ENCODE data around the gene WDR20. TPM values are rescaled to one million over a fixed set of nuclear protein-coding genes. Genes with fewer than 3 reads are reported as not detected.
"Not testable (repeated sequence)": the region's sequence is repeated elsewhere in the genome, so short reads cannot be mapped to it uniquely, and the experiment has no call there.

Gene WDR20
- total RNA-seq, 1 donor, result 14.7 TPM

DNA sequence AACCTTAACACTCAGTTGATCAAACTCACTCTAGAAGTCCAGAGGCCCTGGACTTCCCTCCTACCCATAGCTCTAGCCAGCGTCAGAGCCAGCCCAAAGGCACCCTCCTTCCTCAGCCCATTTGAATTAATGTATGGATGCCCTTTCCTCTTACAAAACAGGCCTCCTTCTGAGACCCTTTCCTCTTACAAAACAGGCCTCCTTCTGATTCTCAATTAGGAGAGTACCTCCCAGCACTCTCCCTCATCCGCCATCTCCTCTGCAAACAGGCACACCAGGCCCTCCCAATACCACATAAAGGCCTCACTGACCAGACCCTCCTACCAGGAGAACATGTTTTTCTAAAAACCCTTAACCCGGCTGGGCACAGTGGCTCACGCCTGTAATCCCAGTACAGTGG, 99.5 kb downstream of the WDR20 start:
- no peak for DNase-seq (ENCODE audit: low read depth)
- TF ChIP-seq, protein P1, sequence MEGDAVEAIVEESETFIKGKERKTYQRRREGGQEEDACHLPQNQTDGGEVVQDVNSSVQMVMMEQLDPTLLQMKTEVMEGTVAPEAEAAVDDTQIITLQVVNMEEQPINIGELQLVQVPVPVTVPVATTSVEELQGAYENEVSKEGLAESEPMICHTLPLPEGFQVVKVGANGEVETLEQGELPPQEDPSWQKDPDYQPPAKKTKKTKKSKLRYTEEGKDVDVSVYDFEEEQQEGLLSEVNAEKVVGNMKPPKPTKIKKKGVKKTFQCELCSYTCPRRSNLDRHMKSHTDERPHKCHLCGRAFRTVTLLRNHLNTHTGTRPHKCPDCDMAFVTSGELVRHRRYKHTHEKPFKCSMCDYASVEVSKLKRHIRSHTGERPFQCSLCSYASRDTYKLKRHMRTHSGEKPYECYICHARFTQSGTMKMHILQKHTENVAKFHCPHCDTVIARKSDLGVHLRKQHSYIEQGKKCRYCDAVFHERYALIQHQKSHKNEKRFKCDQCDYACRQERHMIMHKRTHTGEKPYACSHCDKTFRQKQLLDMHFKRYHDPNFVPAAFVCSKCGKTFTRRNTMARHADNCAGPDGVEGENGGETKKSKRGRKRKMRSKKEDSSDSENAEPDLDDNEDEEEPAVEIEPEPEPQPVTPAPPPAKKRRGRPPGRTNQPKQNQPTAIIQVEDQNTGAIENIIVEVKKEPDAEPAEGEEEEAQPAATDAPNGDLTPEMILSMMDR (IDR thresholded peaks at IDR 0.05; ENCODE audit: insufficient read depth, low read depth, low read length), result no peak
- no peak overlapping the region for H3K4me3 ChIP-seq (ENCODE audit: low read depth, low read length)

DNA sequence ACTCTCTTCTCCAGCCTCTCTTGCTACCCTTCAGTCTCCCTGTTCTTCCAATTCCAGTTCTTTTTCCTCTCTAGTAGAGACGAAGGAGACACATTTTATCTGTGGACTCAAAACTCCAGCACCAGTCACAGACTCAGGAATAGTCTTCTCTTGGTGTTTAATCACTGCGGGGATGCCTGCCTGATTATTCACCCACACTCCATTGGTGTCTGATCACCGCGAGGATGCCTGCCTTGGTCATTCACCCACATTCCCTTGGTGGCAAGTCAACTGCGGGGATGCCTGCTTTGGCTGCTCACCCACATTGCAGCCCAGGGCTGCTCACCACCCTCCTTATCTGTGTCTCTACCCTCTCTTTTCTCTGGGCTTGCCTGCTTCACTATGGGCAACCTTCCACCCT, 100.8 kb downstream of the WDR20 start:
- H3K4me3 ChIP-seq (ENCODE audit: low read depth, low read length); DNase-seq (ENCODE audit: low read depth): not testable (repeated sequence)

DNA sequence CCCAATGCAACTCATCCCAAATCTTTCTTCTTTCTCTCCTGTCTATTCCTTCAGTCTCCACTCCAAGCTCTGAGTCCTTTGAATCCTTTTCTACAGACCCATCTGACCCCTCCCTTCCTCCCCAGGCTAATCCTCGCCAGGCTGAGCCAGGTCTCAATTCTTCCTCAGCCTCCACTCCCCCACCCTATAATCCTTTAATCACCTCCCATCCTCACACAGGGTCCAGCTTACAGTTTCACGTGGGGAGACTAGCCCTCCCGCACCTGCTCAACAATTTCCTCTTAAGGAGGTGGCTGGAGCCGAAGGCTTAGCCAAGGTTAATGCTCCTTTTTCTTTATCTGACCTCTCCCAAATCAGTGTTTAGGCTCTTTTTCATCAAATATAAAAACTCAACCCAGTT, 101.5 kb downstream of the WDR20 start:
- DNase-seq (ENCODE audit: low read depth), result no peak
- TF ChIP-seq, protein P1 (IDR thresholded peaks at IDR 0.05; ENCODE audit: insufficient read depth, low read depth, low read length), result no peak
- H3K4me3 ChIP-seq (ENCODE audit: low read depth, low read length), result no peak overlapping the region

DNA sequence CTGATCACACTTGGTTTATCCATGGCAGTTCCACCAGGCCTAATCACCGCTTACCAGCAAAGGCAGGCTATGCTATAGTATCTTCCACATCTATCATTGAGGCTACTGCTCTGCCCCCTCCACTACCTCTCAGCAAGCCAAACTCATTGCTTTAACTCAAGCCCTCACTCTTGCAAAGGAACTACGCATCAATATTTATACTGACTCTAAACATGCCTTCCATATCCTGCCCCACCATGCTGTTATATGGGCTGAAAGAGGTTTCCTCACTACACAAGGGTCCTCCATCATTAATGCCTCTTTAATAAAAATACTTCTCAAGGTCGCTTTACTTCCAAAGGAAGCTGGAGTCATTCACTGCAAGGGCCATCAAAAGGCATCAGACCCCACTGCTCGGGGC, 104.1 kb downstream of the WDR20 start:
- not testable (repeated sequence) for DNase-seq (ENCODE audit: low read depth); H3K4me3 ChIP-seq (ENCODE audit: low read depth, low read length)

DNA sequence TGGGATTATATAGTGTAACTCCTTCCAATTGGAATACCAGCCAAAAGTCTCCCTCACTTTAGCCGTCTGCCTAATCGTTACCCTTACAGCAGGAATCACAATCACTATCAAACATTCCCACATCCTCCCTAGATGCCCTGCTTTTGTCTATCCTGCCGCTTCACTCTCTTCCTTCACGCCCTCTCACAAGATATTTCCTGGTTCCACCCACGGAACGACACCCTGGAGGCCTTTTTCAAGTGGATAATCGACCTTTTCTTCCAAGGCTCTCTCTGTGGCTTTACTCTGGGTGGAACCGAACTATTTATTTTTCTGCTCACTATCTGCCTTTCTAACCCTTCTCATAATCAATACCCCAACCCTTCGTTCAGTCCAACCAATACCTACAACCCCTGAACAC, 106.4 kb downstream of the WDR20 start:
- no peak overlapping the region for H3K4me3 ChIP-seq (ENCODE audit: low read depth, low read length)
- TF ChIP-seq, protein P1 (IDR thresholded peaks at IDR 0.05; ENCODE audit: insufficient read depth, low read depth, low read length), result no peak
- no peak for DNase-seq (ENCODE audit: low read depth)

DNA sequence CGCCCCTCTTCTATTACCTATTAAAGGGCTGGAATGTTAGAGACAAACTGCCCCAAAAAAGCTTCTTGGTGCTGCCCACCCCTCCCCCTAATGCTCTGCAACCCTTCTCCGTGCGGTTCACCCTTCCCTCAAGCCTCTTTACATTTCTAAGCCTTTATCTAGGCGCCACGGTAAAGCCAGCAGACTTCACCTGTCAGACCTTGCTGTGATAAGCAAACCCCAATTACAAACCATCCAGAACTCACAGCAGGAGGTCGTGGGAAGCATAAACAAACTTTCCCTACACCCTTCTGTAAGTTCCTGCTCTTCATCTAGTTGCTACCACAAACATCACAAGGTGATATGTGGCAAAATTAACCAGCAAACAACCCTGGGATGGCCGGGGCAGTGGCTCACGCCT, 108.4 kb downstream of the WDR20 start:
- no peak overlapping the region for H3K4me3 ChIP-seq (ENCODE audit: low read depth, low read length)
- TF ChIP-seq, protein P1 (IDR thresholded peaks at IDR 0.05; ENCODE audit: insufficient read depth, low read depth, low read length), result no peak
- peak; percentile 16 for DNase-seq (ENCODE audit: low read depth)

DNA sequence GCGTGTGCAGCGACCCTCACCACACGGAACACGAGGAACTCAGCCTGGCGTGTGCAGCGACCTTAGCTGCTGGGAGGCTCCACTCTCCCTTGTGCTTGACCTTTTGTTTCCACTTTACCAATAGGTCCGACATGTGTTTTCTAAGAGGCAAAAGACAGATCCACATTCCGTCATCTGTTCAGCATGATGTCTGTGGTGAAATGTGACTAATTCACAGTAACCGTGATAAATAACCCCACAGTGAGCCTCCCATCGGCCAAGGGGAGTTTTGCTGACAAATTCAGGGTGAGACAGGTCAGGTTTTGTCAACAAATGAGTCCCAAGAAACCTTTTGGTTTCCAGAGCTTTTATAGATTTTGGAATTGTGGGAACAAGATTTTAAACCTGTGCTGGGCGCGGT, 109.3 kb downstream of the WDR20 start:
- TF ChIP-seq, protein P1 (IDR thresholded peaks at IDR 0.05; ENCODE audit: insufficient read depth, low read depth, low read length), result no peak
- DNase-seq (ENCODE audit: low read depth), result peak; percentile 58
- H3K4me3 ChIP-seq (ENCODE audit: low read depth, low read length), result no peak overlapping the region

DNA sequence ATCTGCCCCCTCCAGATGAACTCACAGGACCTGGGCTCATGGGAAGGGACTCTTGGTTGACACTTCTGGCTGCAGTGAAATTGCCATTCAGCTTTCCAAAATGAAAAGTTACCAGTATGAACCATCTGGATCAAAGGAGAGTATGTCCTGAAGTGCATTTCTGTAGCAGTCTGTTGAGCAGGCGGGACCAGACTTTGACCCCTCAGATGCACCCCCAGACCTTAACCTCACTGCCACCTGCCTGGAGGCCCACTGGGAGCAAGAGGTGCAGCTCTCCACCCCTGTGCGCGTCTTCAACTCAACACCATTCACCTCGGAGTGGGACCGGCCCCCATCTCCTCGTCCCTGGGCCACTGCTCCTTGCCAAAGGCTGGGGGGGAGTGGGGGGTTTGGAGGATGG, 110.3 kb downstream of the WDR20 start:
- DNase-seq (ENCODE audit: low read depth), result no peak
- no peak overlapping the region for H3K4me3 ChIP-seq (ENCODE audit: low read depth, low read length)
- TF ChIP-seq, protein P1 (IDR thresholded peaks at IDR 0.05; ENCODE audit: insufficient read depth, low read depth, low read length), result no peak

Data from fibroblast of villous mesenchyme (primary cell).